HG02763 (cell line): ENCODE measurements around the gene XYLT2.

Experiments
- ATAC-seq: cut with Tn5 transposase; IDR thresholded peaks from one replicate; pipeline ENCODE4 v1.9.1; 2021; ENCODE audit warnings: mild to moderate bottlenecking, moderate library complexity; ENCODE audit not compliant: unreplicated experiment

Gene XYLT2

DNA sequence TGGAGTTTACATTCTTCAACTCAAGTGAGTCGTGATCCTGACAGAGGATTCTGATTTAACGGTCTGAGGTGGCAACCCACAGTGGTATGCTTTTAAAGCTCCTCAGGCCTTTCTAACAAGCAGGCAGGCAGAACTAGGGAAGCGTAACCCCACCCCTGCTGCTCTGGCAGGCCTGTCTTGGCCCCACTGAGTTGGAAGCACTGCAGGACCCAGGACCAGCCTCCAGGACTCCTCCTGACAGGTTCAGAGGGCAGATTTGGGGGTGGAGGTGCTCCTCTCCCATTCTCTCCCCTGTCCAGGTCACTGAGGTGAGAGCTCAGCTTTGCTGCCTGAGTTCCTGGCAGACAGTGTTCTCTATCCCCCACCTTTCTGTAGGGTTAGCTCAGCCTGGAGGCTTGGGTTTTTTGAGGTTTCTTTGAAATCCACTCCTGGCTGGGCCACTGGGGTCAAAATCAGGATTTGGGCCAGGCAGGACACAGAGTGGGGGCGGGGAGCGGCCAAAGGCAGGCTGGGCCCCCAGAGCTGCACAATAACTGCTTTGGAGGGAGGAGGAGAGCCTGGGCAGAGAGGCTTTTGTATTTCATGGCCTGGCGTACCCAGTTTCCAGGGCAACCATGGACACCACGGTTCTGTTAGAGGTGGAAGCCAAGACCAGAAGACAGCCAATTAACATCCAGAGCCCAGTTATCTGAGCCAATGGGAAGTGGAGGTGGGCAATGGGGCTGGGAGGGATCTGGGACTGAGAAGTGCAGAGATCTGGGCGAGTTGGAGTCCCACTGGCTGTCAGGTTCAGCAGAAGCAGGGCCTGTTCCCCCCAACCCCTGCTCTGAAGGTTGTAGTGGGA lies 17.5 kb downstream of the XYLT2 start:
- ATAC-seq = no peak

DNA sequence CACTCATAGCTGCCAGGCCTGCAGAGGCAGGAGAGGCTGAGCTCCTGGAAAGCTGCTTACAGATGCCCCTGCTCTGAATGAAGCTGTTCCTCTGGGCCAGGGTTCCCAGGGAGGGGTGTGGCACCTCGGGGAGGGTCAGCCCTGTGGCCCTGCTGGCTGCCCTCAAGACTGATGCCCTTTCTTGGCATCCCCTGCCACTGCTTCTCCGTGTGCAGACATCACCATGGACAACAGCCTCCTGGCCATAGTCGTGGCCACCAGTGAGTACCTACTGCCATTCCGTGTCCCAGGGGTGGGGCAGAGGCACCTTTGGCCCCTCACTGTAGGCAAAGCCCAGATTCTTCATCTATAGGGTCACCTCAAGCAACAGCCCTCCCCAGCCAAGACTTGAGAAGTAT lies 18.1 kb downstream of the XYLT2 start:
- ATAC-seq = no peak

DNA sequence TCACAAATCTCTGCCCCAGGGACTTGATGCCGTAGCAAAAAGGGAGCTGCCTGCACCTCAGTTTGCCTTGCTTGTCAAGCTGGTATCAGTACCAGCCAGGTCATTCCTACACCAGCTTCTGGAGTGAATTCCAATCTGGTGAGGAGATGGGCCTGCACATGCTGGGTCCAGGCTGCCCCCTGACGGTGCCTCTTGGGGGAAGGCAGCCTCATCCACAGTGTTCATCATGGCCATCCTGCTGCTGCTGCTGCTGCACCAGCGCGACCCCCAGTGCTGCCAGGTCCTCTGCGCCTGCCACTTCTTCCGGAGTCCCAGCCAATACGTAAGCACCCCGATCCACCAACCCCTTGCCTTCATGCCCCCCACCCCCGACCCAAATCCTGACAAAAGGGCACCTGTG lies 18.8 kb downstream of the XYLT2 start:
- no peak for ATAC-seq

DNA sequence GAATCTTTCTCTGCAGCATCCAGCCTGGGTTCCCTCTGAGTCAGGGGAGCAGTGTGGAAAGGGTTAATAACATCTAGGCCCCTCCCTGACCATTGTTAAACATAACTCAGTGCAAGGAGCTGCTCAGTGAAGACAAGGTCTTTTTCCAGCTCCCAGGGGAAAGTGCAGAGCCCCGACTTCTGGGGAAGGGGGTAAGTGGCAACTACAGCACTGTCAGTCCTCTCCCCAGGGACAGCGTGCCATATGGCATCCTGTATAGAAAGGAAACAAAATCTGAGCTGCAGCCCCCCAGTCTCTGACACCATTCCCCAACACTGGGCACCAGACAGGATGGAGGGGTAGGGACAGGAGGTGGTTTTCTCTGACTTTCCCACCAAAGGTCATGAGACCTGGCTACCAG lies 19.2 kb downstream of the XYLT2 start:
- ATAC-seq = no peak

DNA sequence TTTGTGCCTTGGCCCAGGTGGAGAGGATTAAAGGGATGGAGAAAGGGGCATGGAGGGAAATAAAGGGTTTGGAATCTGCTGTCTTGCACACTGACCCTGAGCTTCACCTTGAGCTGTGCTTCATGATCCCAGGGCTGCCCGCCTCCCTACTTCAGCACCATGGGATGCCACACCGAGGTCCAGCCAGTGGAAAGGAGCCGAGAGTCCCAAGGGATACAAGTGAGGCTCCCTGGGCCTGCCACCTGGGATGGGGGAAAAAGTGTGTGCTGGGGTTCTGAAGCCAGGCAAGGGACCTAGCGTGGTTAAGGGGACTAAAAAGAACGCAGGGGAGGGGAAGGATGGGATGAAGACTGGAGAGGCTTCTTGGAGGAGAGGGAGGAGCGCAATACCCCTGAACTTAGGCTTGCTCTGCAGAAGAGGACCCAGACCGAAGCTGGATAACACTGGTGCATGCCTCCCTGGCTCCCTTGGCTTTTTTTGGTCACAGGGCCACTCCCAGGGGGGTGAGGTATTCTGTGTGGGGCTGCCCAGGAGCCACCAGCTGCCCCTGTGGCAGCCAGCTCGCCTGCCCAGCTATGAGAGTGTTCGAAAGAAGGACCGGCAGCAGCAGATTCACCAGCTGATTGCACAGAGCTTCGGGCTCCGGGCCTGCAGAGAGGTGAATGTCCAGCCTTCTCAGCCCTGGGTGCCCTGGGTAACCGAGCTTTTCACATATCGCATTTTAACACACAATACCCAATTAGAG lies 19.9 kb downstream of the XYLT2 start:
- no peak for ATAC-seq

DNA sequence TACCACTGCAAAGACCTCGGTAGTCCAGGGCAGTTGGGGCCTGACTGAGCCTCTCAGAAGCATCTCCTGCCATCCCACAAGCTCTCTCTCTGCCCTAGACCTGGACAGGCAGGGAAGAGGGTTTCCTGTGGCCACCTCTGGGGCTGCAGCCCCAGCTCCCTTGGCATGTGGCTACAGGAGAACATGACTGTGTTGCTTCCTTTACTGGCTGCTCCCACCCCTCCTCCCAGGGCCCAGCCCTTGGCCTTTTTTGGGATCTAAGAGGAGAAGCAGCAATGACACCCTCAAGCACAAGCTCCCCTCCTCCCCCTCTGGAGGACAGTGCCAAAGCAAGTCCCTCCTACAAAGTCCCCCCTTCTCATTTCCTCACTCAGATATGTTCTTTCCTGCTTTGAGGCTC lies 21.5 kb downstream of the XYLT2 start:
- no peak for ATAC-seq

DNA sequence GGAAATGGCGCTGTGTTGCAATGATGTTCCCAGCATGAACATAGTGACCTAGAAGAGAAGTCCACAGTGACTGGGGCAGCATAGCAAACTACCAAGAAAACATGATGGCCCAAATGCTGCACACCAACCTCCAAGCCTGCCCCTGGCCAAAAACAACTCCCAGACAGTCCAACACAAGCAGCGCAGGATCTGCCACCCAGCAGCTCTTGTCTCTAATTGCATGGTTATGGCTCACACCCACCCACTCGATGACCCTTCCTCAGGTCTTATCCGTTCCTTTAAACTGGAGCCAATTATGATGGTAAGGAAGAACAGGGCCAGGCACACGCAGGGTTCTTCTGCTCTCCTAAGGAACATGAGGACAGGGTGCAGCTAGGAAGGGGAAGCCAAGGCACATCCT lies 24.1 kb downstream of the XYLT2 start:
- no peak for ATAC-seq

DNA sequence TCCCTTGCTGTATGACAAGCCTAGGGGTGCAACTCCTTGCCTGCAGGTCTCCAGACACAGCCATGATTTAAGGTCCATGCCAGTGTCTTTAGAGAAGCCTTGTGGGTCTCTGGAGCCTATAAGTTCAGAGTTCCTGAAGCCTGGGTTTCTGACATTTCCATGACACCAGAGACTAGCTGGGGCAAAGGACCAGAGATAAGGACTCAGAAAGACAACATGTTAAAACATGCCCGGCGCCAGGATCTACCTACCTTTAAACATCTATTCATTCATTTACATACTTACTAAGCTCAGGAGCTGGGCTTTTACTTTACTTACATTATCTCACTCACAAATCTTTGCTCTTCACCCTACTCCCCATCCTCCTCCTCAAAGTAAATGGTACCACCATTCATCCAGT lies 25.6 kb downstream of the XYLT2 start:
- ATAC-seq = no peak

DNA sequence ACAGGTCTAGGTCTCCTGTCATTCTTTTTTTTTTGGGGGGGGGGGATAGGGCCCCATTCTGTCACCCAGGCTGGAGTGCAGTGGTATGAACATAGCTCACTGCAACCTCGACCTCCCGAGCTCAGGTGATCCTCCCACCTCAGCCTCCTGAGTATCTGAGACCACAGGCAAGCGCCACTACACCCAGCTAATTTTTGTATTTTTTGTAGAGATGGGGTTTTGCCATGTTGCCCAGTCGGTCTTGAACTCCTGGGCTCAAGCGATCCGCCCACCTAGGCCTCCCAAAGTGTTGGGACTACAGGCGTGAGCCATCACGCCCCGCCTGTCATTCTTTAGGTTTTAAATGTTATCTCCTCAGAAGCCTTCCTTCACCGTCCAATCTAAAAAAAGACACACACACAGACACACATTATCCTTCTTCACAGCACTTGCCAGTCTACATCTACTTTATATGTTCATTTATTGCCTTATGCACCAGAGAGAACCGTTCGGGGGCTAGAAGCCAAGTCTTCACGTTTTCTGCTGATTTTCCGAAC lies 26.4 kb downstream of the XYLT2 start:
- ATAC-seq = no peak

DNA sequence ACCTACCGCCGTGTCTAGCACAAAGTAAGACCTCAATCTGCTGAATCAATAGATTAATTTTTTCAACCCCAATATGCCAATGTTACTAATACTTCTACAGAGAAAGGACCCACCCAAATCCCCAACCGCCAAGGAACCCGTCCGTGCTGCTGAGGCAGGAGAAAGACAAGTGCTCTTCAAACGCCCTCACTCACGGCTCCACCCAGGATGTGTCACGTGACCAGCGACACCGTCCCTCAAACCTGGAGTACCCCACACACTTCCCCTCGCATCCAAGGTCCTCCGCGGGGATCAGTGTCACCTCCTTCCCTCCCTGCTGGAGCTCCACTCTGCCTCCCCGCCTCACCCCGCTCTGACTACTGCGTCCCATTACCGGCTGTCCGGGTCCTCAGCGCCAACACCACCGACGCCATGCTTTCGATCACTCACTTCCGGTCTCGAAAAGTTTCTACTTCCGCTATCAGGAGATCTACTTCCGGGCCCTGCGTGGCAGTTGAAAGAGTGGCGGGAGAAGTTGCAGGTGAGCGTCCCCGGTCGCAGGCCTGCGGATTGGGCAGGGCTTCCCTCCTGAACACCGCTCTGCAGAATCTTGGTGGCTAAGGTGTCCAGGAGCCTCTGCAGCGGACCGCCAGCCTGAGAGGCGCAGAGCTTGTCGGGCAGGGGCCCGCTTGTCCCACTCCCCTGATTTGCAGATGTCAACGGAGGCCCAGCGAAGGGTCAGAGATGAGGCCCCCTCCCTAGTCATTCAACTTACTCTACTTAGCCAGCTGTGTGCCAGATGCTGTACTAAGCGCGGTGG lies 27.0 kb downstream of the XYLT2 start, which contains the start of the genes EME1 and MRPL27:
TSS of gene EME1 (plus strand) at position 472 of the 799 bp plus-strand sequence. CDS start 1,980 bp downstream, outside the sequence.
TSS of gene MRPL27 (minus strand) at position 427 of the 799 bp plus-strand sequence. CDS start at position 413, 14 bp downstream.
- peak; percentile 86 for ATAC-seq

DNA sequence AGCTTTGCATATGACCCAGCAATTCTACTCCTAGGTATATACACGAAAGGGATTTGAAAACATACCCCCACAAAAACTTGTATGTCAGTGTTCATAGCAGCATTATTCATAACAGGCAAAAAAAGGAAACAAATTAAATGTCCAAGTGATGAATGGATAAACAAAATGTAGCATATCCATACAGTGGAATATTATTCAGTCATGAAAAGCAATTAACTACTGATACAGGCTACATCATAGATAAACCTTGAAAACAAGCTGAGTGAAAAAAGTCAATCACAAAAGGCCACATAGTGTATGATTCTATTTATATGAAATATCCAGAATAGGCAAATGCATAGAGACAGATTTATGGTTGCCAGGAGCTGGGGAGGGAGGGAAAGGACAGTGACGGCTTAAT lies 27.8 kb downstream of the XYLT2 start:
- ATAC-seq = no peak

DNA sequence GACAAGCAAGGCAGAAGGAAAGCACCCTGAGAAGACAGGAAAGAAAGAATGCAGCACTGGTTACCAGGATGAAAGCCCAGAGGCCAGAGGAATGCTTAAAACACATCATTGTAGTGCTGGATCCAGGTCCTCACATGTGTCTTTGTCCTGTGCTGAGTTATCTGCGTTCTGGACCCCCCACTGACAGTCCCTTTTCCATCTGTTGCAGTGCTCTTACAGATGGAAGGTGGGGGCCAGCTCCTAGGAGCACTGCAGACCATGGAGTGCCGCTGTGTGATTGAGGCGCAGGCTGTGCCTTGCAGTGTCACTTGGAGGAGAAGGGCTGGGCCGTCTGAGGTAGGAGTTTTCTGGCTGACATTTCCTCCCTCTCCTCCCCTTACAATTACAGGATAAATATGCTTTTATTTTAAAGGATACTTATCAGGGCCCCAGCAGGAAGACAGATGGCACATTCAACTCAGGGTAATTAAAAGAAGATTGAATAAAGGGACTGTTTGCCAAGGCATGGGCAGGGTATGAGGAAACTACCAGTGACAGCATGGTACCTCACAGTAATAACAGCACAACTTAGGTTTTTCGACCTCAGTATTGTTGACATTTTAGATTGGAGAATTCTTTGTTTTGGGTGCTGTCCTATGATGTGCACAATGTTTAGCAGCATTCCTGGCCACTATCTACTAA lies 30.1 kb downstream of the XYLT2 start:
- ATAC-seq = no peak

DNA sequence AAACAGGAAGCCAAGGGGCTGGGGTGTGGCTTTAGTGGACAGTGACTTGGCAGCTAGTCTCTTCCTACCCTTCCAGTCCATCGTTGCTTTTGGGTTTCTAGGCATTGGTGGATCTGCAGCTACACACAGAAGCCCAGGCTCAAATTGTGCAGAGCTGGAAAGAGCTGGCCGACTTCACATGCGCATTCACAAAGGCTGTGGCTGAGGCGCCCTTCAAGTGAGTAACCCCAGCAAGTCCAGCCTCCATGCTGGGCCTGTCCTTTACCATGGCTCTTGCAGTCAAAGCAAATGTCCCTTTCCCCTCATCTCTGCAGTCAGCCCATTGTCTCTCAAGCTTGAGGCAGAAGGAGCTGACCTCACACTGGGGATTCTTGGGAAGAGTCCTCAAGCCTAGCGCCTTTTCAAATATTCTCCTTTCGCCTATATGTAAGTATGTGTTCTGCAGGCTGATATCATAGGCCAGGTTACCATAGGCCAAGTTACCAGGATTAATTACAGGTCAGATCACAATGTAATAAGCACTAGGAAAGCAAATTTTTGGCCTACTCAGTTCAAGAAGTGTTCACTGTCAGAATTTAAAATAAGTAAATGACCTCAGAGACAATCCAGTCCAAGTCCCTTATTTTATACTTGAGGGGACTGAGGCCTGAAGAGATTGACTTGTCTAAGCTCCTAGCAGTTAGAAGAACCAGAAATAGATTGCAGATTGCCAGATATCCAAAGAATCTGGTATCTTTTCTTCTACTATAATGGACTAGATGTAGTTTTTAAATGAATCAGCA lies 33.6 kb downstream of the XYLT2 start:
- no peak for ATAC-seq

DNA sequence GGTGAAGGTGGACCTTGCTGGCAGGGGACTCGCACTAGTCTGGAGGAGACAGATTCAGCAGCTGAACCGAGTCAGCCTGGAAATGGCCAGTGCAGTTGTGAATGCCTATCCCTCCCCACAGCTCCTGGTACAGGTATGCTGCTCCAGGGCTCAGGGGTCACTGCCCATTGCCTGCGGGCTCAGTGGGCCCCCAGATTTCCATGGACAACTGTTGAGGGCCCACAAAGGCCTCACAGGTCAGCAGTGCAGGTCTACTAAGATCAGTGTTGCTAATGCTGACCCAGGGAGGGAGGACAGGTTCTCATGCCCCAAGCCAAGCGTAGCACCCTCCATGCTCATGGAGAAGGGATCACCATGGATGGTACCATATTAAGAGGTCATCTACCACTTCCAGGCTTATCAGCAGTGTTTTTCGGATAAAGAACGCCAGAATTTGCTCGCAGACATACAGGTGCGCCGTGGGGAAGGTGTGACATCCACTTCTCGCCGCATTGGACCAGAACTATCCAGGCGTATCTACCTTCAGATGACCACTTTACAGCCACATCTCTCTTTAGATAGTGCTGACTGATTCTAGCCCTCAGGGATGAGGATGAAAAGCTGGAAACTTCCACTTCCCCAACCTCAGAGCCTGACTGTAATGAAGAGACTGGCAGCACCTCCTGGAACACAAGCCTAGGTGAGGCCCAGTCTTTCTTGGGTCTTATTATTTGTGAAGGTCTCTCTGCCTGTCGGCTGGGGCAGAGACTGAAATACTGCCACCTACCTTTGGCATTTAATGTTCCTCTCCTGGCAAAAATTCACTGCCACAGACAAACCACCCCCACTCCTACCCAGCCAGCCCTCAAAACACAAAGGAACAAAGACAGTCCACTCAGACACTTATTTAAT lies 34.7 kb downstream of the XYLT2 start:
- no peak for ATAC-seq

DNA sequence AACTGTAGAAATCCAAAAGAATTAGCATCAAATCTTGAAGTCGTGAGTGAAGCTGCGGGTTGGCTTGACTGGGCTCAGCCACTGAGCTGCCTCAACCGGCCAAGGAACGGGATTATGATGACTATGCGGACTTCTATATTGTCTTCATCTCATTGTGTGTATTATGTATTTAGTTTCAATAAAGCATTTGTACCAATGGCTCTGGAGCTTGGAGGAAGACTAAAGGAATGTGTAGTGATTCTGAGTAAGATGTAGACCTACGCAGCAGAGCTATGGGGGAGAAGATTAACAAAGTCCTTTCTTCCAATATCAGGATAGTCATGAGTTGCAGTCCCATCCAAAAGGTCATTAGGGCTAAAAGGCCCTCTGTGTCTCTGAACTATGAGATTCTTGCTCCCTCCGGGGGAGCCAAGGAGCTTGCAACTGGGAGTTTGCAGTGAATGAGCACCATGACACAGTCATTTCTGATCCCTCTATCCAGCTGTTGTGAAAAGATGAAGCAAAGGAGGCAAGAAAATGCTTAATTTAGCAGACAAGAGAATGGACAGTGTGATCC lies 35.4 kb downstream of the XYLT2 start:
- ATAC-seq = no peak

DNA sequence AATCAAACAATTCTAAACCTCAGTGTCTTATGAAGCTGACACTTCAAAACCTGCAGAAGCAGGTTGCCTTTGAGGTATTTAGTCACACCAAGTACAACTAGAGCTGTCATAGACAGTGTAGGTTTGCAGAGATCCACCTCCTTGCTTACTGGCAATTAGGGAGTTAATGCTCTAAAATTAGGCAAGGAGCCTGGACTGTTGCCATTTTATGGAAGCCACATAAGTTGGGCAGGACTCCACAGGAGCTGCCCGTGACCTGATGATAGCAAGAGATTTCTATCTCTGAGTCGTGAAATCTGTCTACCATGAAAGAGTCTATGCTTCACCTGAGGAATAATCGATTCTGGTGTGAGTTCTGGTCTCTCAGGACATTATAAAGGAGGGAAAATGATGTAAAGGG lies 36.0 kb downstream of the XYLT2 start:
- no peak for ATAC-seq

DNA sequence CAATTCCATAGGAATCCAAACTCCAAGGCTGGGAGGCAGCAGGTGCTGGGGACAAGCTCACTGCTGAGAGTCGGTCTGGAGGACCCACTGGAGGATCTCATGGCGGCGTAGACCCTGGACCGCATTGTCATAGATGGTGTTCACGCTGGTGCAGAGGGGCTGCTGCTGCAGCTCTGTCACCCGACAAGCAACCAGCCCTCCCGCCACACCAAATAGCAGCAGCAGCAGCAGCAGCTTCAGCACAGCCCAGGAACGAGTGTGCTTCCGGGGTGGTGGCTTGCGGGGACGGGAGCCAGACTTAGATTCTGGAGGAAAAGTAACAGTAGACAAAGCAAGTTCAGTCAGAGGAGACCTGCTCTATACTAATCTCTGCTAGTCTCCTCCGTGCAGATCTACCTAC lies 37.0 kb downstream of the XYLT2 start:
- no peak for ATAC-seq

DNA sequence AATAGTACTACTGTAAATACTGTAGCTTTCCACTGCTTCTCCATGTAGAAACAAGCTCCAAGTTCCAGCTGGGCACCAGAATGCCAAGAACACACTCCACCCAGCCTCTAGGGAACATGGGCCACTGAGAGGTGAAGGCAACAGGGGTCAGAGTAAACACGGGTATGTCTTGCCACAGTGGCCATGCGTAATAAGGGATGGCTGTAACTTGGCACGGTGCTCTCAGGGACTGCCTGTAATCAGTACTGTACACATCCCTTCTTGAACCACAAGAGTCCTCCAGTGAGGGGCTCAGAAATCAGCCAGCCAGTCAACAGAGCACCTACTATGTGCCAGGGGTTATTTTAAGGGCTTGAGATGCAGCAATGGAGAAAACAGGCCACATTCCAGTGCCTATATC lies 40.6 kb downstream of the XYLT2 start:
- ATAC-seq = no peak
